ENCODE measurements around the gene C12orf60. TPM values are rescaled to one million over a fixed set of nuclear protein-coding genes. Genes with fewer than 3 reads are reported as not detected.
A peak's percentile ranks its signal among the peaks of the same experiment; 100 is the strongest.

Gene C12orf60
- total and polyA plus RNA-seq, 2 experiments from 2014 or later: 1.0 to 1.7 TPM

GRCh38 chr12:14781563-14781962, 21.9 kb upstream of the C12orf60 start:
- H3K27ac ChIP-seq: no peak overlapping the region
- peaks cover 20% of the 10 kb centered on the region for H3K36me3 ChIP-seq
- H3K27me3 ChIP-seq: no peaks in the 10 kb centered on the region
- no peak overlapping the region for H3K4me3 ChIP-seq
- TF ChIP-seq CTCF (IDR thresholded peaks at IDR 0.05; ENCODE audit: low read depth, low read length): no peak
- H3K4me1 ChIP-seq (ENCODE audit: low read depth): no peaks in the 10 kb centered on the region
- no peak for DNase-seq (ENCODE audit: low read depth in 1 of 2, low spot score in 1 of 2)
- no peaks in the 10 kb centered on the region for H3K9me3 ChIP-seq (ENCODE audit: low read depth)

DNA sequence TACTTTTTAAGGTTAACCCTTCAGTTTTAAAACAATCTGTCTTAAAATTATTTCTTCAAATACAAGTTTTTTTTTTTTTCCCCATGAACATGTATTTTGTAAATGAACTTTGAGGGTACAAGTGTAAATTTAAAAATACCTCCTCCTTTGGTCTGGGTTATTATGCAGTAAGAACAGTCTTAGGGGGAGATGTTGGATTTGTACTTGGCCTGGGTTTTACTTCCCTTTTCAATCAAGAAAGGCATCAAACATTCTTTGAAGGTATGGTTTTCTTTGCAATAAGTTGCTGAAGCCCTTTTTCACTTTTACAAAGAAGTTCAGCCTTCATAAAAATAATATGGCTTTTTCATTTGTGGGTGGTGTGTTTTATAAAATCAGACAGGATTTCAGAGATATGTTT, 20.7 kb upstream of the C12orf60 start:
- no peak for DNase-seq (ENCODE audit: low read depth in 1 of 2, low spot score in 1 of 2)
- peaks cover 32% of the 10 kb centered on the region for H3K36me3 ChIP-seq
- no peaks in the 10 kb centered on the region for H3K4me1 ChIP-seq (ENCODE audit: low read depth)
- H3K27ac ChIP-seq: no peak overlapping the region
- no peak overlapping the region for H3K4me3 ChIP-seq
- no peaks in the 10 kb centered on the region for H3K9me3 ChIP-seq (ENCODE audit: low read depth)
- H3K27me3 ChIP-seq: no peaks in the 10 kb centered on the region
- TF ChIP-seq CTCF (IDR thresholded peaks at IDR 0.05; ENCODE audit: low read depth, low read length): no peak

- DNase-seq (ENCODE audit: low read depth in 1 of 2, low spot score in 1 of 2): no peak
- no peak for TF ChIP-seq CTCF (IDR thresholded peaks at IDR 0.05; ENCODE audit: low read depth, low read length)
- Histone ChIP-seq H3K27me3 (no peaks in the 10 kb centered on the region), H3K4me3 (no peak overlapping the region), H3K27ac (peak overlapping the region; percentile 45), H3K4me1 (ENCODE audit: low read depth) (no peaks in the 10 kb centered on the region), H3K9me3 (ENCODE audit: low read depth) (no peaks in the 10 kb centered on the region), H3K36me3 (peaks cover 48% of the 10 kb centered on the region)
Measured at GRCh38 chr12:14784471-14784870, 19.0 kb upstream of the C12orf60 start.

DNA sequence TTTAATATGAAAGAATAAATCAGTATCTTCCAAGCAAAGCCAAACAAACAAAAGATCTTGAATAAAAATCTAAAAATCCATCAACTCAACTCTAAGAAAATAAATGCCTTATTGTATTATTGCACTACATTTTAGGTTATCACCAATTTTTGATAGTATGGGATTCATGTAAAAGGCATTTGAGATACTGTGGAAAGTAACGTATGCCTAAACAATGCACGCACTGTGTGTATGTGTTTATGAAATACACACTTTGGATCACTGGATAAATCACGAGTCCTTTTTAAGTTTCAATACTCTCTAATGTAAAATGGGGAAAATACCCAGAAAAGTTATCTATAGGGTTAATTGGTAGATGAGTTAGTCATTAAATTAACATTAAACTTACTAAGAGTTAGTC, 17.9 kb upstream of the C12orf60 start:
- H3K9me3 ChIP-seq (ENCODE audit: low read depth): no peaks in the 10 kb centered on the region
- no peak overlapping the region for H3K27ac ChIP-seq
- no peak overlapping the region for H3K4me3 ChIP-seq
- no peak for DNase-seq (ENCODE audit: low read depth in 1 of 2, low spot score in 1 of 2)
- no peaks in the 10 kb centered on the region for H3K4me1 ChIP-seq (ENCODE audit: low read depth)
- peaks cover 59% of the 10 kb centered on the region for H3K36me3 ChIP-seq
- no peaks in the 10 kb centered on the region for H3K27me3 ChIP-seq
- no peak for TF ChIP-seq CTCF (IDR thresholded peaks at IDR 0.05; ENCODE audit: low read depth, low read length)

- Histone ChIP-seq H3K4me1 (ENCODE audit: low read depth) (no peaks in the 10 kb centered on the region), H3K4me3 (no peak overlapping the region), H3K36me3 (peaks cover 87% of the 10 kb centered on the region), H3K9me3 (ENCODE audit: low read depth) (no peaks in the 10 kb centered on the region), H3K27ac (no peak overlapping the region), H3K27me3 (no peaks in the 10 kb centered on the region)
- DNase-seq (ENCODE audit: low read depth in 1 of 2, low spot score in 1 of 2): peak in 1 of 2 donors; percentile 94
- TF ChIP-seq CTCF (IDR thresholded peaks at IDR 0.05; ENCODE audit: low read depth, low read length): no peak
Measured at GRCh38 chr12:14795028-14795448, 8.4 kb upstream of the C12orf60 start.

DNA sequence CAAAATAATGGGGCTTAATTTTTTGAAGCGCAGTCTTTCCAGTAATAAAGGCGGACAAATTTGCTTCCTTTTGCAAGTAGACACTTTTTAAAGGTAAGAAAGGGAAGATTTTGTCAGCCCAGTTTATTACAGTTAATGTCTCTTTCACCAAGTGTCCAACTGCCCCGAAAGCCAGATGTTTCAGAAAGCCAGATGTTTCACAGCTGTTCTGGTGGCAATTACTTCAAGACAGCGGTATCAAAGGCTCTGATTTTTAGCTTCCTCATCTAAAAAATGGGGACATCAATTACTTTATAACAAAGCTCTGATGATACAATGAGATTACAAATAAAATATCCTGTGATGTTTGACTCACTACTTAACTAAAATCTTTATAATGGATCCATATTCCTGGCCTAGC, 1.2 kb upstream of the C12orf60 start:
- peaks cover 21% of the 10 kb centered on the region for H3K36me3 ChIP-seq
- no peaks in the 10 kb centered on the region for H3K9me3 ChIP-seq (ENCODE audit: low read depth)
- H3K4me3 ChIP-seq: peak overlapping the region; percentile 88
- H3K4me1 ChIP-seq (ENCODE audit: low read depth): peaks cover 12% of the 10 kb centered on the region
- H3K27me3 ChIP-seq: no peaks in the 10 kb centered on the region
- no peak for DNase-seq (ENCODE audit: low read depth in 1 of 2, low spot score in 1 of 2)
- no peak for TF ChIP-seq CTCF (IDR thresholded peaks at IDR 0.05; ENCODE audit: low read depth, low read length)
- no peak overlapping the region for H3K27ac ChIP-seq
